Epithelial cell of esophagus (primary cell): ENCODE results near the gene BARX1.
A peak's percentile ranks its signal among the peaks of the same experiment; 100 is the strongest.

ENCODE experiments used
- DNase-seq: peaks from one replicate; pipeline ENCODE4 v3.0.0; 2010; ENCODE audit warnings: low read depth
- H3K4me3 ChIP-seq: 2 replicates; pipeline ENCODE4 v1.5.1; 2011; ENCODE audit warnings: mild to moderate bottlenecking, low read length, control low read depth
- CTCF ChIP-seq: IDR thresholded peaks from 2 replicates; pipeline ENCODE4 v1.5.1; 2011; ENCODE audit warnings: low read depth, mild to moderate bottlenecking, low read length, control low read depth, inconsistent platforms; ENCODE audit not compliant: insufficient read depth; ENCODE audit errors: missing control alignments

BARX1 gene

GRCh38 chr9:93918061-93918460 is 37.1 kb downstream of the BARX1 start:
- H3K4me3 ChIP-seq, result no peak overlapping the region
- no peak for DNase-seq
- no peak for TF ChIP-seq CTCF

GRCh38 chr9:93917121-93917853 is 37.9 kb downstream of the BARX1 start:
- H3K4me3 ChIP-seq, result no peak overlapping the region
- TF ChIP-seq CTCF, result no peak
- no peak for DNase-seq

- TF ChIP-seq CTCF, result no peak
- no peak for DNase-seq
- H3K4me3 ChIP-seq, result no peak overlapping the region
Observed at GRCh38 chr9:93916358-93916757, 38.8 kb downstream of the BARX1 start.

- H3K4me3 ChIP-seq, result no peak overlapping the region
- TF ChIP-seq CTCF, result no peak
- DNase-seq, result peak; percentile 9
Observed at GRCh38 chr9:93911801-93912554, 43.2 kb downstream of the BARX1 start.

- DNase-seq, result no peak
- no peak for TF ChIP-seq CTCF
- H3K4me3 ChIP-seq, result no peak overlapping the region
Observed at GRCh38 chr9:93911136-93911745, 43.9 kb downstream of the BARX1 start.

- no peak for DNase-seq
- TF ChIP-seq CTCF, result no peak
- no peak overlapping the region for H3K4me3 ChIP-seq
Observed at GRCh38 chr9:93910598-93910997, 44.6 kb downstream of the BARX1 start.
